Kidney (tissue), 14 donors: ENCODE results near the gene CCDC121. TPM values are rescaled to one million over a fixed set of nuclear protein-coding genes. Genes with fewer than 3 reads are reported as not detected.

Source experiments
- DNase-seq, 5 donors: peaks; one replicate each; pipeline ENCODE4 v3.0.0-alpha.2; 2013 to 2020
- FAIRE-seq: peaks from 2 replicates; lab custom pipeline; 2012; peaks lifted over from hg19 to GRCh38; lab: Jason Lieb, UNC
- H3K27ac ChIP-seq, 2 donors: one replicate each; pipeline ENCODE4 v1.7.0; 2013; ENCODE audit warnings: low read depth in 2 of 2, low read length in 2 of 2, inconsistent platforms in 1 of 2
- H3K27me3 ChIP-seq: one replicate; pipeline ENCODE4 v1.7.1; 2013; ENCODE audit warnings: low read length, inconsistent platforms; ENCODE audit not compliant: control insufficient read depth, insufficient read depth
- H3K36me3 ChIP-seq, 3 donors: one replicate each; pipeline versions ENCODE4 v1.7.0 to v1.7.1; 2013; ENCODE audit warnings: low read length in 3 of 3, control low read depth in 1 of 3, inconsistent platforms in 1 of 3; ENCODE audit not compliant: insufficient read depth in 3 of 3, control insufficient read depth in 2 of 3
- H3K4me1 ChIP-seq, 3 donors: one replicate each; pipeline versions ENCODE4 v1.7.0 to v1.7.1; 2013; ENCODE audit warnings: low read length in 3 of 3, inconsistent platforms in 1 of 3, low read depth in 1 of 3; ENCODE audit not compliant: control insufficient read depth in 2 of 3, insufficient read depth in 2 of 3
- H3K4me3 ChIP-seq, 3 donors: one replicate each; pipeline versions ENCODE4 v1.7.0 to v1.8.1; 2013; ENCODE audit warnings: low read length in 3 of 3, control low read depth in 1 of 3, inconsistent platforms in 1 of 3
- H3K9ac ChIP-seq, 3 donors: one replicate each; pipeline versions ENCODE4 v1.7.0 to v1.7.1; 2013; ENCODE audit warnings: low read length in 3 of 3, control low read depth in 1 of 3, inconsistent platforms in 1 of 3
- H3K9me3 ChIP-seq, 3 donors: one replicate each; pipeline versions ENCODE4 v1.7.0 to v1.7.1; 2013; ENCODE audit warnings: low read length in 3 of 3, control low read depth in 1 of 3, inconsistent platforms in 1 of 3; ENCODE audit not compliant: control insufficient read depth in 2 of 3, insufficient read depth in 1 of 3
- intact Hi-C: fragments of 100-400 bp; cut with DNase I; formaldehyde crosslinking; loops from one replicate; pipeline ENCODE4 v1.11.1; 2022
- polyA plus RNA-seq: library from polyadenylated mRNA; stranded (reverse); fragments of 350-450 nt; fragmentation: Illumina TruSeq; extraction: RNeasy Lipid Tissue Mini Kit (QIAGEN cat#74804); gene quantifications from one replicate; pipeline ENCODE4 v1.2.3, GENCODE V29; 2014; ENCODE audit warnings: low read depth, low replicate concordance; ENCODE audit not compliant: insufficient read depth
- total RNA-seq: library from RNA; stranded (reverse); fragmentation: NEBNext Ultra II Directional; extraction: Animal tissue kit (Norgen Biotek cat#: 25700); gene quantifications from one replicate; pipeline ENCODE4 v1.2.1, GENCODE V29; 2021
- TF ChIP-seq, protein P1 (sequence below): IDR thresholded peaks from 3 replicates; pipeline ENCODE4 v1.5.1; 2012; ENCODE audit warnings: mild to moderate bottlenecking, moderate library complexity, borderline replicate concordance; ENCODE audit not compliant: insufficient read depth; ENCODE audit errors: extremely low read depth
- donor health status: control.
- donor health status: control.
- donor health status: control.
- donor health status: control.
- donor health status: control.
- donor health status: DM: yes; HTN: yes; CAD: no.
- donor health status: Normal renal cell carcinoma (clear cell type).

The CCDC121 gene
- total and polyA plus RNA-seq, 2 donors from 2014 or later: 4.2 to 5.6 TPM

DNA sequence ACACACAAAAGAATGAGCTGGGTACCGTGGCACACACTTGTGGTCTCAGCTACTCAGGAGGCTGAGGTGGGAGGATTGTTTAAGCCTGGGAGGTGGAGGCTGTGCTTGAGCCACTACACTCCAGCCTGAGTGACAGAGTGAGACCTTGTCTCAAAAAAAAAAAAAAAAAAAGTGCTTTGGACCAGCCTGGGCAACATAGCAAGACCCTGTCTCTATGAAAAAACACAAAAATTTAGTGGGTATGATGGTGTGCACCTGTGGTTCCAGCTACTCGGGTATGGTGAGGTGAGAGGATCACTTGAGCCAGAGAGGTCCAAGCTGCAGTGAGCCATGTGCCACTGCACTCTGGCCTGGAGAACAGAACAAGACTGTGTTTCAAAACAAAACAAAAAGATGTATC lies 35.6 kb downstream of the CCDC121 start:
- DNase-seq (no peak), FAIRE-seq (no peak)
- intact Hi-C loops: no loop called here
- no peak overlapping the region for H3K9ac ChIP-seq
- H3K9me3 ChIP-seq: peaks cover 0 to 22% (median 2%) of the 10 kb centered on the region in 3 donors
- H3K27ac ChIP-seq: no peak overlapping the region
- no peaks in the 10 kb centered on the region for H3K36me3 ChIP-seq
- TF ChIP-seq, protein P1, sequence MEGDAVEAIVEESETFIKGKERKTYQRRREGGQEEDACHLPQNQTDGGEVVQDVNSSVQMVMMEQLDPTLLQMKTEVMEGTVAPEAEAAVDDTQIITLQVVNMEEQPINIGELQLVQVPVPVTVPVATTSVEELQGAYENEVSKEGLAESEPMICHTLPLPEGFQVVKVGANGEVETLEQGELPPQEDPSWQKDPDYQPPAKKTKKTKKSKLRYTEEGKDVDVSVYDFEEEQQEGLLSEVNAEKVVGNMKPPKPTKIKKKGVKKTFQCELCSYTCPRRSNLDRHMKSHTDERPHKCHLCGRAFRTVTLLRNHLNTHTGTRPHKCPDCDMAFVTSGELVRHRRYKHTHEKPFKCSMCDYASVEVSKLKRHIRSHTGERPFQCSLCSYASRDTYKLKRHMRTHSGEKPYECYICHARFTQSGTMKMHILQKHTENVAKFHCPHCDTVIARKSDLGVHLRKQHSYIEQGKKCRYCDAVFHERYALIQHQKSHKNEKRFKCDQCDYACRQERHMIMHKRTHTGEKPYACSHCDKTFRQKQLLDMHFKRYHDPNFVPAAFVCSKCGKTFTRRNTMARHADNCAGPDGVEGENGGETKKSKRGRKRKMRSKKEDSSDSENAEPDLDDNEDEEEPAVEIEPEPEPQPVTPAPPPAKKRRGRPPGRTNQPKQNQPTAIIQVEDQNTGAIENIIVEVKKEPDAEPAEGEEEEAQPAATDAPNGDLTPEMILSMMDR: no peak
- H3K27me3 ChIP-seq: no peaks in the 10 kb centered on the region
- H3K4me1 ChIP-seq: no peaks in the 10 kb centered on the region
- no peak overlapping the region for H3K4me3 ChIP-seq

DNA sequence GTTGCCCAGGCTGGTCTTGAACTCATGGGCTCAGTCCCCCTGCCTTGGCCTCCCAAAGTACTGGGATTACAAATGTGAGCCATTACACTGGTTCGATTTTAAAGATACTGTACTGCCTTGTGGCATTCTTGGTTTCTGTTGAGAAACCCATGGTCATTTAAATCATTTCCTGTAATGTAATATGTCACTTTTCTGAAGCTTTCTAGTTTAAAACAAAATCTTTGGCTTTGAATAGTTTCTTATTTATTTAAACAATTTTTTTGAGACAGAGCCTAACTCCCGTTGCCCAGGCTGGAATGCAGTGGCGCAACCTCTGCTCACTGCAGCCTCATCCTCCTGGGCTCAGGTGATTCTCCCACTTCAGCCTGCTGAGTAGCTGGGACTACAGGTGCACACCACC lies 37.1 kb downstream of the CCDC121 start:
- Histone ChIP-seq H3K27ac (no peak overlapping the region), H3K36me3 (no peaks in the 10 kb centered on the region), H3K9me3 (peaks cover 0 to 22% (median 2%) of the 10 kb centered on the region in 3 donors), H3K27me3 (no peaks in the 10 kb centered on the region), H3K9ac (no peak overlapping the region), H3K4me3 (no peak overlapping the region), H3K4me1 (no peaks in the 10 kb centered on the region)
- TF ChIP-seq, protein P1: no peak
- intact Hi-C loops: no loop called here
- FAIRE-seq: no peak
- no peak for DNase-seq

DNA sequence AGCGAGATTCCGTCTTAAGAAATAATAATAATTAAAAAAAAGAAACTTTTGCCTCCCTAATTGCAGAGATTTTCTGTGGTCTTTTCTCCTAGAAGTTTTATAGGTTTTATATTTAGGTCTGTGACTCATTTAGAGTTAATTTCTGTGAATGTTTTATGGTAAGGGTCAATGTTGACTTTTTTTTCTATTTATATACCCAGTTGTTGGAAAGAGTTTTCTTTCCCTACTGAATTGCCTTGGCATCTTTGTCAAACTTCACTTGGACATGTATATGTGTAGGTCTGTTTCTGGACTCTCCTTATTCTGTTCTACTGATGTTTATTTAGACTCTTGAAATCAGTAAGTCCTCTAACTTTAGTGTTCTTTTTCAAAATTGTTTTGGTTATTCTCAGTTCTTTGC lies 40.5 kb downstream of the CCDC121 start:
- TF ChIP-seq, protein P1: no peak
- Histone ChIP-seq H3K27me3 (no peaks in the 10 kb centered on the region), H3K27ac (no peak overlapping the region), H3K36me3 (no peaks in the 10 kb centered on the region), H3K4me1 (peaks cover 5 to 12% (median 5%) of the 10 kb centered on the region in 3 donors), H3K4me3 (no peak overlapping the region), H3K9me3 (peaks cover 0 to 14% (median 2%) of the 10 kb centered on the region in 3 donors), H3K9ac (no peak overlapping the region)
- FAIRE-seq: no peak
- DNase-seq: no peak
- intact Hi-C loops: no loop called here

DNA sequence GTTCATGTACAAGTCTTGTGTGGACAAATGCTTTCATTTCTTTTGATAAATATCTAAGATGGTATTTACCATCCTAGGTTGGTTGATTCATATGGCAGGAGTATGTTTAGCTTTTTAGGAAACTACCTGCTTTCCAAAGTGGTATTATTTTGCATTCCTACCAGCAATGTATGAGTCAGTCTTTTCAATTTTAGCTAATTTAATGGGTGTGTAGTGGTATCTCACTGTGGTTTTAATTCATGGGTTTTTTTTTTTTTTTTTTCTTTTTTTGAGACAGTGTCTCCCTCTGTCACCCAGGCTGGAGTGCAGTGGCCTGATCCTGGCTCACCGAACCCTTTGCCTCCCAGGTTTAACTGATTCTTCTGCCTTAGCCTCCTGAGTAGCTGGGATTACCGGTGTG lies 41.8 kb downstream of the CCDC121 start:
- H3K9ac ChIP-seq: no peak overlapping the region
- H3K27me3 ChIP-seq: no peaks in the 10 kb centered on the region
- H3K4me1 ChIP-seq: peaks cover 5 to 12% (median 7%) of the 10 kb centered on the region in 3 donors
- FAIRE-seq: no peak
- H3K4me3 ChIP-seq: no peak overlapping the region
- no peak overlapping the region for H3K27ac ChIP-seq
- TF ChIP-seq, protein P1: no peak
- peaks cover 0 to 14% (median 2%) of the 10 kb centered on the region in 3 donors for H3K9me3 ChIP-seq
- intact Hi-C loops: no loop called here
- no peak for DNase-seq
- no peaks in the 10 kb centered on the region for H3K36me3 ChIP-seq
